GM18526 (cell line): ENCODE measurements around the gene TMEM150B.

Experiments
- POLR2A ChIP-seq: IDR thresholded peaks from 3 replicates; pipeline ENCODE4 v1.6.1; 2011; ENCODE audit not compliant: insufficient read length; ENCODE audit errors: extremely low read depth

Gene TMEM150B

DNA sequence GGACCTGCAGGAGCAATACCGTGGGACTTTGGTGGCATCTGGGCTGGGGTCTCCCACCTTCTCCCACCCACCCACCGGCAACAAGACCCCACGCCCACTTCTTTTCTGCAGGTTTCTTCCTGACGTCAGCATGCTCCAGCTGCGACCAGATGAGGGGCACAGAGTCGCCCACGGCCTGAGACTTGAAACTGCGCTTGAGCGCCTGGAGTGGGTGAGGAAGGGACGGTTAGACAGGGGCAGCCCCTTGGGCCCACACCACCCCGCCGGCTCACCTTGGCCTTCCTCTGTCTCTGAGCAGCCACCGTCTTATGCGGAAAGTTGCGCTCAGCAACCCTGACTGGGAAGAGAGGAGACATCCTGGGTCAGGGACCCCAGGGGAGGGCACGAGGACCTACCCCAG lies 35.8 kb upstream of the TMEM150B start:
- TF ChIP-seq POLR2A: no peak

DNA sequence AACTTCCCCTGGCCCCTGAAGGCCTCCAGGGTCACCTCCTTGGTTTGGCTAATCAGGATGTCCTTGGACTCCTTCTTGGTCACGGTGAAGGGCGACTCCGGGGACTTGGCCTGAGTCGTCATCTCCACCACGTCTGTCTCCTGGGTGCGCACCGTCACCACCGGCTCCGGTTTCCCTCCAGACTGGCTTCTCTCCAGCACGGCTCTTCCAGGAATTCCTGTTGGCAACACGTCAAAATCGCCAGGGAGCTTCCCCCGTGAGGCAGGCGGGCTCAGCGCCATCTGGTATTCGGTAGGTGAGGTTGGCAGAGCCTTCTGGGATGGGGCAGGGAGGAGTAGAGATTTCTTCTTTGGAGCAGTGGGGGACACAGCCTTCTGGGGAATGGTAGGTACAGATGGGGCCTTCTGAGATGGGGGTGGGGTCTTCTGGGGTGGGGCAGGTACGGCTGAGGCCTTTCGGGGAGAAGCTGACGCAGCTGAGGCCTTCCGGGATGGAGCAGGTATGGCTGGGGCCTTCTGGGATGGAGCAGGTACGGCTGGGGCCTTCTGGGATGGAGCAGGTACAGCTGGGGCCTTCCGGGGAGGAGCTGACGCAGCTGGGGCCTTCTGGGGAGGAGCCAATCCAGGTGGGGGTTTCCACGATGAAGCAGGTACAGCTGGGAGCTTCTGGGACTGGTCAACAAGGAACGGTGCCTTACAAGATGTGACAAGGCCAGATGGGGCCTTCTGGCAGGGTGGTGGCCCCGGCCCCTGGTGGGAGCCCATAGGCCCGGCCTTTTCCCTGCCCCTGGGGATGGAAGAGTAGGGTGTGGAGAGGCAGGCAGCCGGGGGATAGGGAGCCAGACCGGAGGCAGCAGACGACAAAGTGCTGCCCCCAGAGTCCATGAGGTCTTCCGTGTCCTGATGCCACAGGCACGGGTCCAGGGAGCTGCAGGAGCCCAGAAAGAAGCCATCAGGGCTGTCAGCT lies 34.1 kb upstream of the TMEM150B start:
- no peak for TF ChIP-seq POLR2A

DNA sequence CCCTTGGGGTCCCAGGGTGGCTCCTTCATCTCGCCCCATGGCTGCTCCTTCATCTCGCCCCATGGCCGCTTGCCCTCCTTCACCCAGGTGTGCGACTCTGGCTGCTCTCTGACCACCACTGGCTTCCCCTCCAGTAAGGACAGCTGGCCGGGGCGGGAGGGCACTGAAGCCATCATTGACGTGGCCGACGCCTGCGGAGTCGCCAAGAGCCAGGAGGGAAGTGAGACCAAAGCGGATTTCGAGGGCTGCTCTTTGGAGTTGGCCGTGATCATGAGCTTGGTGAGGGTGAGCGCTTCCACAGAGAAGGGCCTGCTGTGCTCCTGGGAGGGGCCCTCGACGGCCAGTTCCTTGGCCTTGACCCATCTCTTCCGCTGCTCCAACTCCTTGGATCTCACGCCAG lies 33.4 kb upstream of the TMEM150B start:
- no peak for TF ChIP-seq POLR2A

DNA sequence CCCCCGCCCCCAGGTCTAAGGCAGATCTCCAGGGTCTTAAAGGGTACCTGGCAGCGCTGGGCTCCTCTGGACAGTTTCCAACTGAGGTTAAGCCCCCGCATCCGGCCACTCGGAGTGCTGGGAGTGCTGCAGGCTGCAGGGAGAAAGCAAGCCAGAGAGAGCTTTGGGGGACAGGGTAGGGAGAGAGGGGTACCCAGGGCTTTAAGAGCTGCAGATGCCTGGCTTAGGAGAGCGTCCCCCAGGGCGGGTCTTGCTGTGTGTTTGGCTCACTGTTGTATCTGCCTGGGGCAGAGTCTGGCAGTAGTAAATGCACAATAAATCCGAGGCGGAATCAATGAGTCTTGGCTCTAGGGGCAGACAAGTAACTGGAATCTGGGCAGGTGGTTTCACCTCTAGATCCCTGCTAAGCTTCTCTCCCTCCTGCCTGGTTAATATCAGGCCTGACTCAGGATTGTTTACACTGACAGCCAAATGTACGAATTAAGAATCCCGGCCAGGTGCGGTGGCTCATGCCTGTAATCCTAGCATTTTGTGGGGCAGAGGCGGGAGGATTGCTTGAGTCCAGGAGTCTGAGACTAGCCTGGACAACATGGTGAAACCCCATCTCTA lies 30.2 kb upstream of the TMEM150B start:
- TF ChIP-seq POLR2A: no peak

DNA sequence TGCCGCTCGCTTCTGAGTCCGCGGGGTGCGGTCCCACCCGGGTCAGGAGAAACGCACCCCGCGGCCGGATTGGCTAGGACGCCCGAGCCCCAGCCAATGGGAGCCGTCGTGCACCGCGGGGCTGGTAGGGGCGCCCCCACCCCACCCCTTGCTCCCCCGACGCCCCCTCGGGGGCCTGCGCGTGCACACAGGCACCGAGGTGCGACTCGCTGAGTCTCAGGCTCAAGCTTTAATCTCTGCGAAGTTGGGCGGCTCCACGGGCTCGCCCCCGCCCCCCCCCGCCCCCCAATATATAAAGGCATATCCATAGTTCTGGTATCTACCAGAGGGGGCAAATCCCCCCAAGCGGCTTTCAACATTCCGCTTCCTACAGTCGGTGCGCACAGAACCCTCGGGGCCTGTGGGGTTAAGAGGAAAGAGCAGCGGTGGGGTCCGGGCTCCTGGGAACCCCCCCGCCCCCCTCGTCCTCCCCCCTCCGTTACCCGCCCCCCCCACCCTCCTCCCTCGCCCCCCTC lies 29.6 kb upstream of the TMEM150B start, which contains the start of gene COX6B2:
COX6B2 (minus strand) TSS at position 22 of the 515 bp plus-strand sequence. CDS start 198 bp downstream, outside the sequence.
- no peak for TF ChIP-seq POLR2A

DNA sequence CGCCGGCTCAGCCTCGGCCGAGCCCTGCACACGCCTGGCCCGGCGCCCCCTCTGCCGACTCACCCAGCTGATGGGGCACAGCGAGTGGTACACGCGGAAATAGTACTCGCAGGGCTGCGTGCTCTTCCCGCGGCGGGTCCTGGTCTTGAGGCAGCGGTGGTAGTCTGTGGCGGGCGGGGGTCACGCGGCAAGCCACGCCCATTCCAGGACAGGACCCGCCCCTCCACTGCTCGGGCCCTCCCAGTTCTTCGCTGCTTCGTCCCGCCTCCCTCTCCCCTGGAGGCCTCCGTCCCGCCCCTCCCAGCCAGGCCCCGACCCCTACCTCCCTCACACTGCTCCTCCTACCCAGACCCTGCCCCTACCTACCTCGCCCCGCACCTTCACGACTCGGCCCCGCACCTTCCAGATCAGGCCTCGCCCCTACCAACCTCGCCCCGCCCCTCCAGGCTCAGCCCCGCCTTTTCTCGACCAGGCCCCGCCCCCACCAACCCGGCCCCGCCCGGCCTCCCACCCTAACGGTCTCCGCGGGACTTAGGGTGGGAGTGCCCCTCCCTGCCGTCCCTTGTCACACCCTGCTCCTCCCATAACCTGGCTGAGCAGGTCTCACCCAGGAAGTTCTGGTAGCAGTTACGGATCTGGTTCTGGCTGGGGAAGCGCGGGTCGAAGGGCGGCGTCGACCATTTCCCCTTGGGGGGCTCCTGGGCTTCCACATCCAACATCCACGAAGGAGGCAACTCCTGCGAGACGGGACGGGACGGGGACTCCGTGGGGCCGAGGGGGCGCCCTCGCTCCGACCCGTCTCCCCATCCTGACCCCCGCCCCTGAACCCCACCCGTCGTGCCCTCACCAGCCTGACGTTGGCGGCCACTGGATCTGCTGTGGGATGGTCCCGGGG lies 28.9 kb upstream of the TMEM150B start:
- no peak for TF ChIP-seq POLR2A

DNA sequence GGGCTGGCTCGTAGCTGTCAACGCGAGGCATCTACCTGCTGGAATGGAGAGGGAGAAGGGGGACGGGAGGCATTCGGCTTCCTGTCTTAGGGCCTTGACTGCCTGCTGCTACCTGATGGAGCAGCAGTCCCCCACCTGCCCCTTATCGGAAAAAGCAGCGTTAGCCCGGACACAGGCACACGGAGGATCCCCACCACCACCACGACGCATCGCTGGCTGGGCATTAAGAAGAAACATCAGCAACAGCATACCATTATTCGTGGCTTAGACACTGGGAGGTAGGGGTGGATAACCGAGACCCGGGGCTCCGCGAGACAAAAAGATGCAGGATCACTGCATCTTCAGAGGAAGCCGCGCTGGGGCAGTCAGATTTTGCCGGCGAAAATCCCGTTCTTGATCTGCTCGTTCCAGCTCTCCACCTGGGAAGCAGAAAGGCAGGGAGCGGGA lies 28.2 kb upstream of the TMEM150B start:
- no peak for TF ChIP-seq POLR2A

DNA sequence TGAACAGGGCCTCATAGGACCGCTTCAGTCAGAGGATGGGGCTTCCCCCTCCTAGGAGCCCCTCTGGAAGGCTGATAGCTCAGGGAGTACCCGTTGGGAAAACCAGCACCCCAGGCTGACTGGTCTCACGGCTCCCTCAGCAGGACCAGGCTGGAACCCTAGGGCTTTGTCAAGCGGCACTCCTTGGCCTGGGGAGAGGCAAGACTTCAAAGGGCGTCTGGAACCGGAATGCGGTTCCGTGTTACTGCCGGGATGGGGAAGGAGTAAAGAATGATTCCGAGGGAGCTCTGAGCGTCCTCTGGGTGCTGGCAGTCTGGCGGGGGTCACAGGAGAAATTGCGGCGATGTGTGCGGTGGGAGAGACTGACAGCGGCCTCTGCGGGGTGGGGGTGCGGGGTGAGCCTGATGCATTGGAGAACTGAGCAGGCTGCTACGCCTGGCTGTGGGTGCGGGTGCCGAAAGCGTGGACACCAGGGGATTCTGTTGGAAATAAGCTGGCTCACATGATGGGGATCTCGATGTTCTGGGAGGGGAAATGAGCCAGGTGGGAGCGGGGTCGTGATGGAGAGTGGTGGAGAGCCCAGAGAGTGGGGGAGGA lies 27.5 kb upstream of the TMEM150B start:
- no peak for TF ChIP-seq POLR2A

DNA sequence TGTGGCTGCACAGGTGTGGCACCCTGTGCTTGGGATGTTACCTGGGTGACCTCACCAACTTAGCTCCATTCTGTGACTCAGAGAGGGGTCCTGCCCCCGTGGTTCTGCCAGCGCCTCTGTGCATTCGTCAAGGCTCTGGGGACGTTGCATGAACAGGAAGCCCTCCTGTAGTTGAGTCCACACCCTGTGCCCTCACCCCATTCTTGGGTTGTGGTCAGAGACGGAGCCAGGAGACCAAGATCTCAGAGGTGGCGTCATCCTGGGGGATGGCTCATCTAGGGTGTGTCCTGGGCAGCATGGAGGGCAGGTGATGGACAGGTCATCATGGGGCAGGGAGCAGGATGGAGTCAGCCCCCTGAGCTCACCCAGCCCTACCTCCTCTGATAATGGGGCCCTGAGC lies 26.9 kb upstream of the TMEM150B start:
- no peak for TF ChIP-seq POLR2A

DNA sequence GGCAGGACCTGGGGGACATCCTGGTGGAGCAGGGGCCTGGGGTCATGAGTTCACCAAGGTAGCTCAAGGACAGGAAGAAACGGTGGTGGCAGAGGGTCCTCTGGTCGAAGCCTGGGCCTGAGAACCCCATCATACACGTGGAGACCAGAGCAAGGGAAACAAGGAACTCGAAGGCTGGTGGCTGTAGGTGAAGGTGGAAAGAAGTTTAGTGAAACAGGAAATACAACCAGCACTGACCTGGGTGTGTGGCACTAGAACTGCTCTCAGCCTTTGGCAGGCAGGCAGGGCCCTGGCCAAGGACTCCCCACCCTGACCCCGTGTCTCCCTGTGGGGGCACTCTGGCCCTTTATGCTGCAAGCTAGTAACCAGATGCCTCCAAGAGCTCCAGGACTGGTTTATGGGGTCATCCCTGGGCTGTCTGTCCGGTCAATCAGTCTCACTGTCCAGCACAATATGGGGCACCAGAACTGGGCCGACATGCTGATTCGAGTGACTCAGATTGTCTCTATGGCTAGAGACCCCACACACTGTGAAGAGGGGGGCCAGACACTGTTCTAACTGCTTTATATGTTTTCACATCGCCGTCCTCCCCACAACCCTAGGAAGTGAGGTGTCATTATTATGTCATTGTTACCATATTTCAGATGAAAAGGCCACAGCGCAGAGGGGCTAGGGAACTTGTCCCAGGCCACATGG lies 25.6 kb upstream of the TMEM150B start:
- TF ChIP-seq POLR2A: no peak

DNA sequence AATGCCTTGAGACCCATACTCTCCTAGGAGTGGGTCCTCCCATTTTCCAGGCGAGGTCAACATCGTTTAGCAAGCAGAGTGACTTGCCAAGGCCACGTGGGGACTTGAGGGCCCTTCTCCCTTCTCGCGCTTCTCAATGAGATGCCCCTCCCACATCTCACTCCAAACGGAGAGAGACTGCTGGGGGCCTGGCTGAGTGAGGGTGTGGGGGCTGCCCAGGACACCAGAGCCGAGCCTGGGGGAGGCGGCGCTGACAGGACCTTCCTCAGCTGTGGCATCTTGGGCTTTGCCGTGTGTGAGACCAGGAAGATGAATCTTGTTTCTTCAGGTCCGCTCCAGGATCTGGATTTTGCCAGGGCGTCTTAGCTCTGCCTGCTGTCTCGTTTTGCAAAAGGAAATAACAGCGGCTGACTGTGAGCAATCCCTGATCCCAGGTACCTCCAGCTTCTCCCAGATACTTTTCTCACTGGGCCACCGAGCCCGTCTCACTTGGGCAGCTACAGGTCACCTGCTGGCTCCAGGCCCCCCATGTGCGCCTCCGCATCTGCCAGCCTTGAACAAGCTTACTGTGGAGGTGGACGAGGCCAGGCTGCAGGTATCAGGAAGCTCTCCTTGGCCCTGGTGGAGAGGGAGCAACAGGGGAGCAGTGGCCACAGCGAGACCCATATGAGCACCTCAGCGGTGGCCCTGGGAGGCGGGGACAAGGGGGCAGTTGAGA lies 23.3 kb upstream of the TMEM150B start:
- TF ChIP-seq POLR2A: no peak

DNA sequence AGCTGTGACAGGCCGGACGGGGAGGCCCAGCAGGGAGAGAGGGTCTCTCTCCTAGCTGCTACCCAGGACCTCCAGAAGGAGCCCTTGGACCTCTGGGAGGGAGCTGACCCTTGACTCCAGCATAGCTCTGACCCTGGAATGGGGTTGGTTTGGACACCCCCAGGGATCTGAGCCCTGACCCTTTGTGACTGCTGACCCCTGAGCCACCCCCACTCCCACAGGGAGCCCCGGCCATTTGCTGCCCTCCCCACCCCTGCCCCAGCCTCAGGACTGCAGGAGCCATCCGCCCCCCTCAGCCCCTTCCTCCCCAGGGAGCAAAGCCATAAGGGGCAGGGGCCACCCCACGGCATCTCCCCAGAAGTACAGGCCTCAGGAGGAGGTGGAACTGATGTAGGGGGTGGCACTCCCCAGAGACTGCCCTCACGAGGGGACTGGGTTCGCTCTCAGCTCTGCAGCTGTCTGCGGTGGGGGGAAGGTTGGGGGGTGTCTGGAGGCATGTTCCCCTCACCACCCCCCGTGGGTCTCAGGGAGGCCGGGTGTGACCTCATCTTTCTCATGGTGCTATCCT lies 22.4 kb upstream of the TMEM150B start:
- TF ChIP-seq POLR2A: no peak
